Measurements from ENCODE around the gene CDT1.

CDT1 gene

GRCh38 chr16:88807142-88807625, 3.6 kb downstream of the CDT1 start:
- ChIA-PET CTCF (interaction anchor here (0.7 to 1.3 kb wide), 2 partner anchors 70 to 360 kb away, joined by 3 to 4 read pairs; no protein-coding TSS in a partner anchor), POLR2A (no interaction called here)
- no peak overlapping the region for H3K4me3 ChIP-seq (ENCODE audit: low read depth, low read length)
- TF ChIP-seq, protein P1, sequence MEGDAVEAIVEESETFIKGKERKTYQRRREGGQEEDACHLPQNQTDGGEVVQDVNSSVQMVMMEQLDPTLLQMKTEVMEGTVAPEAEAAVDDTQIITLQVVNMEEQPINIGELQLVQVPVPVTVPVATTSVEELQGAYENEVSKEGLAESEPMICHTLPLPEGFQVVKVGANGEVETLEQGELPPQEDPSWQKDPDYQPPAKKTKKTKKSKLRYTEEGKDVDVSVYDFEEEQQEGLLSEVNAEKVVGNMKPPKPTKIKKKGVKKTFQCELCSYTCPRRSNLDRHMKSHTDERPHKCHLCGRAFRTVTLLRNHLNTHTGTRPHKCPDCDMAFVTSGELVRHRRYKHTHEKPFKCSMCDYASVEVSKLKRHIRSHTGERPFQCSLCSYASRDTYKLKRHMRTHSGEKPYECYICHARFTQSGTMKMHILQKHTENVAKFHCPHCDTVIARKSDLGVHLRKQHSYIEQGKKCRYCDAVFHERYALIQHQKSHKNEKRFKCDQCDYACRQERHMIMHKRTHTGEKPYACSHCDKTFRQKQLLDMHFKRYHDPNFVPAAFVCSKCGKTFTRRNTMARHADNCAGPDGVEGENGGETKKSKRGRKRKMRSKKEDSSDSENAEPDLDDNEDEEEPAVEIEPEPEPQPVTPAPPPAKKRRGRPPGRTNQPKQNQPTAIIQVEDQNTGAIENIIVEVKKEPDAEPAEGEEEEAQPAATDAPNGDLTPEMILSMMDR (IDR thresholded peaks at IDR 0.05; ENCODE audit: insufficient read depth, low read length, missing control alignments), result no peak
- DNase-seq (ENCODE audit: low read depth, low spot score), result no peak

- TF ChIP-seq, protein P1 (IDR thresholded peaks at IDR 0.05; ENCODE audit: insufficient read depth, low read length, missing control alignments), result no peak
- no peak overlapping the region for H3K4me3 ChIP-seq (ENCODE audit: low read depth, low read length)
- CTCF ChIA-PET, result interaction anchor here (1.3 kb wide), 1 partner anchor 71 kb away, joined by 4 read pairs; no protein-coding TSS in a partner anchor
- POLR2A ChIA-PET, result no interaction called here
- no peak for DNase-seq (ENCODE audit: low read depth, low spot score)
Measured at GRCh38 chr16:88807626-88808453, 4.3 kb downstream of the CDT1 start.

- CTCF ChIA-PET, result interaction anchor here (0.7 to 4.0 kb wide), 6 partner anchors 9 to 358 kb away, joined by 3 to 23 read pairs (median 3); no protein-coding TSS in a partner anchor
- TF ChIP-seq, protein P1 (IDR thresholded peaks at IDR 0.05; ENCODE audit: insufficient read depth, low read length, missing control alignments), result no peak
- H3K4me3 ChIP-seq (ENCODE audit: low read depth, low read length), result no peak overlapping the region
- POLR2A ChIA-PET, result interaction anchor here (1.5 to 1.9 kb wide), 2 partner anchors 25 to 36 kb away, joined by 7 to 8 read pairs; no protein-coding TSS in a partner anchor
- DNase-seq (ENCODE audit: low read depth, low spot score), result no peak
Measured at GRCh38 chr16:88809068-88809675, 5.6 kb downstream of the CDT1 start.

DNA sequence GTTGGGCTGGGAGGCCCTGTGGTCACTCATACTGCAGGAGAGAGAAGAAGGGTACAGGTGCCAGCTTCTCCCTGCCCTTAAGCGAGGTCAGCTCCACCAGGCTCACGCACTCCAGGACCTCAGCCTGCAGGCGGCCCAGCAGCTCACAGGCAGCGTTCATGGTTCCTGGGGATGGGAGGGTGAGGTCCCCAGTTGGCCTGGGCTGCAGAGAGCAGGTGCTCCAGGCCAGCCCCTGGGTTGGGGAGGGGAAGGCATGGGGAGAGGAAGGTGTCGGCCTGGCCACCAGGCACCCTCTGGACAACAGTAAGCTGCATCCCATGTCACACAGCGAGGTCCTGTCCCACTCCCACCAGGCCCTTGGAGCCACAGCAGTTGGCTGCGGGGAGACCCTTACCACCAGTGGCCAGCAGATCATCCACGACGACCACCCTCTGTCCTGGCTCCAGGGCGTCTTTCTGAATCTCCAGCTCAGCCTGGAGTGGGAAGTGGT, 6.1 kb downstream of the CDT1 start:
- ChIA-PET POLR2A (interaction anchor here (0.8 to 1.9 kb wide), 4 partner anchors 13 to 53 kb away, joined by 3 to 8 read pairs (median 6); no protein-coding TSS in a partner anchor), CTCF (interaction anchor here (0.7 to 4.0 kb wide), 10 partner anchors 9 to 357 kb away, joined by 3 to 23 read pairs (median 4); partner anchors contain the start of genes GALNS and TRAPPC2L)
- H3K4me3 ChIP-seq (ENCODE audit: low read depth, low read length), result no peak overlapping the region; the same call in 1 of the 2 replicates
- no peak for DNase-seq (ENCODE audit: low read depth, low spot score)
- TF ChIP-seq, protein P1 (IDR thresholded peaks at IDR 0.05; ENCODE audit: insufficient read depth, low read length, missing control alignments), result no peak

DNA sequence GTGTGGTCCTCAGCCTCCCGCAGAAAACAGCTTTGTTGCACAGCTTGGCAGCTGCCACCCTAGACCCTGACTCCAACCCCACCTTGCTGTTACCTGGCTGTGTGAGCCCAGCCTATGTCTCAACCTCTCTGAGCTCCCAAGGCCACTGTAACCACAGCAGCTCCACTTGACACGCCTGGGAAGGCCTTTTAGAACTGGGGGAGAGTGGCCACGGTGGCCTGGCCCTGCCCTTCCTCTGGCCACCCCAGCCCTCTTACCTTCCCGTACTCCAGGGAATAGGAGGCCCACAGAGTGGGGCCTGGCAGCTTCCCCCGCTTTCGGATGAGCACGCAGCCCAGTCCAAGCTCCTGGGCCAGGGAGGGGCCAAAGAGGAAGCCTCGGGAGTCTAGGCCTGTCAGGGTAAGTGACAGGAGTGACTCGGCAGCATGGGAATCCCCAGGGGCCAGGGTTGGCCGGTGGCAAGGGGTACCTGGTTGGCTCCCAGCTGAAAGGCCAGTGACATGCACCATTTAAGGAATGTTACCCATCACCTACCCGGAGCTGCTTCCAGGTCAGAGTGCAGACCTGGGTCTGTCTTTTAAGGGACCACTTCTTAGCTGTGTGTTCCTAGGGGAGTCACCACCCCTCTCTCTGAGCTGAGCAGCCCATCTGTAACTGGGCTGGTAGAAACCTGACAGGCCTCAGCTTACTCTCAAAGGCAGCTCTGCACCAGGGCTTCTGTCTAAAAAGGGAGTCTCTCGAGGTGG, 6.8 kb downstream of the CDT1 start:
- ChIA-PET CTCF (interaction anchor here (1.0 to 4.0 kb wide), 9 partner anchors 8 to 356 kb away, joined by 3 to 23 read pairs (median 4); partner anchors contain the start of genes GALNS and TRAPPC2L), POLR2A (interaction anchor here (0.5 to 2.4 kb wide), 9 partner anchors 11 to 1228 kb away, joined by 3 to 8 read pairs (median 4); partner anchors contain the start of gene PIEZO1)
- no peak for DNase-seq (ENCODE audit: low read depth, low spot score)
- TF ChIP-seq, protein P1 (IDR thresholded peaks at IDR 0.05; ENCODE audit: insufficient read depth, low read length, missing control alignments), result no peak
- H3K4me3 ChIP-seq (ENCODE audit: low read depth, low read length), result peak overlapping the region; percentile 83

Data from AG04449 (cell line).